GM23338 (cell line): ENCODE data around the gene SLC29A1. TPM values are rescaled to one million over a fixed set of nuclear protein-coding genes. Genes with fewer than 3 reads are reported as not detected.

Experiments
- ATAC-seq: fragments of 200-7000 bp; cut with Tn5 transposase; 3 replicates; pipeline ENCODE4 v1.9.1; 2020
- DNase-seq: peaks from one replicate; pipeline ENCODE4 v3.0.0-alpha.2; 2015; ENCODE audit warnings: low spot score
- H2AFZ ChIP-seq: fragments of 200-600 bp; sonication (generic); 2 replicates; pipeline ENCODE4 v1.8.0; 2016; ENCODE audit warnings: antibody characterized with exemption, mild to moderate bottlenecking, moderate library complexity
- H3F3A ChIP-seq: fragments of 200-600 bp; sonication (generic); replicated peaks from 2 replicates; pipeline ENCODE4 v1.8.0; 2017; ENCODE audit warnings: antibody characterized with exemption, mixed run types, low read depth
- H3K27ac ChIP-seq: fragments of 200-600 bp; sonication (generic); 2 replicates; pipeline ENCODE4 v1.6.1; 2016; ENCODE audit warnings: low read depth
- H3K27me3 ChIP-seq: fragments of 200-600 bp; sonication (generic); 2 replicates; pipeline ENCODE4 v1.8.0; 2016; ENCODE audit warnings: mild to moderate bottlenecking, mixed run types, moderate library complexity; ENCODE audit not compliant: insufficient read depth
- H3K36me3 ChIP-seq: fragments of 200-600 bp; sonication (generic); 2 replicates; pipeline ENCODE4 v1.8.0; 2016; ENCODE audit warnings: mild to moderate bottlenecking; ENCODE audit not compliant: insufficient read depth
- H3K4me1 ChIP-seq: fragments of 200-600 bp; sonication (generic); 2 replicates; pipeline ENCODE4 v1.8.0; 2016; ENCODE audit warnings: mild to moderate bottlenecking, moderate library complexity; ENCODE audit not compliant: insufficient read depth
- H3K4me2 ChIP-seq: fragments of 200-600 bp; sonication (generic); 2 replicates; pipeline ENCODE4 v1.7.1; 2017; ENCODE audit warnings: mixed run types
- H3K4me3 ChIP-seq: fragments of 200-600 bp; sonication (generic); 2 replicates; pipeline ENCODE4 v1.6.1; 2016; ENCODE audit warnings: mixed run types
- H3K79me2 ChIP-seq: fragments of 200-600 bp; sonication (generic); replicated peaks from 2 replicates; pipeline ENCODE4 v1.8.0; 2017; ENCODE audit warnings: mild to moderate bottlenecking; ENCODE audit not compliant: insufficient read depth
- H3K9me2 ChIP-seq: fragments of 200-600 bp; sonication (generic); 2 replicates; pipeline ENCODE4 v1.8.0; 2017; ENCODE audit not compliant: insufficient read depth
- H4K20me1 ChIP-seq: fragments of 200-600 bp; sonication (generic); replicated peaks from 2 replicates; pipeline ENCODE4 v1.8.0; 2017; ENCODE audit warnings: mild to moderate bottlenecking; ENCODE audit not compliant: insufficient read depth
- H3K27ac Mint-ChIP-seq: 2 replicates; pipeline ENCODE4 v1.8.0; 2020; ENCODE audit warnings: inconsistent platforms, mild to moderate bottlenecking, moderate library complexity, mixed read lengths
- H3K27me3 Mint-ChIP-seq: 3 replicates; pipeline ENCODE4 v1.8.0; 2022; ENCODE audit warnings: low read depth, mild to moderate bottlenecking, moderate library complexity, mixed read lengths, inconsistent platforms; ENCODE audit not compliant: insufficient read depth, poor library complexity
- H3K36me3 Mint-ChIP-seq: 3 replicates; pipeline ENCODE4 v1.8.0; 2021; ENCODE audit warnings: low read depth, mild to moderate bottlenecking, inconsistent platforms, moderate library complexity, mixed read lengths
- H3K4me1 Mint-ChIP-seq: 3 replicates; pipeline ENCODE4 v1.8.0; 2020; ENCODE audit warnings: mild to moderate bottlenecking, inconsistent platforms, mixed read lengths
- H3K4me3 Mint-ChIP-seq: 3 replicates; pipeline ENCODE4 v1.8.0; 2021; ENCODE audit warnings: moderate library complexity, mild to moderate bottlenecking, inconsistent platforms, mixed read lengths
- H3K9me3 Mint-ChIP-seq: 3 replicates; pipeline ENCODE4 v1.8.0; 2020; ENCODE audit warnings: moderate library complexity, mild to moderate bottlenecking, inconsistent platforms, mixed read lengths
- ETS1 ChIP-seq: IDR thresholded peaks from 2 replicates; pipeline ENCODE4 v1.6.1; 2016; ENCODE audit warnings: antibody characterized with exemption
- EZH2 ChIP-seq: fragments of 200-600 bp; sonication (generic); IDR thresholded peaks from one replicate; pipeline ENCODE4 v1.8.0; 2017; ENCODE audit warnings: antibody characterized with exemption, mild to moderate bottlenecking, low read depth; ENCODE audit not compliant: unreplicated experiment
- NANOG ChIP-seq: IDR thresholded peaks from 2 replicates; pipeline ENCODE4 v1.6.1; 2016; ENCODE audit warnings: antibody characterized with exemption, borderline replicate concordance
- POLR2AphosphoS5 ChIP-seq: IDR thresholded peaks from 2 replicates; pipeline ENCODE4 v1.6.1; 2016; ENCODE audit warnings: antibody characterized with exemption, low read depth
- REST ChIP-seq: IDR thresholded peaks from one replicate; pipeline ENCODE4 v1.6.1; 2018; ENCODE audit warnings: antibody characterized with exemption; ENCODE audit not compliant: unreplicated experiment
- ZNF331 ChIP-seq: fragments of 250-450 bp; sonication (Bioruptor Pico); IDR thresholded peaks from 2 replicates; pipeline ENCODE4 v1.5.0; 2020; ENCODE audit warnings: low read depth, mild to moderate bottlenecking, moderate library complexity
- ZNF462 ChIP-seq: fragments of 250-450 bp; sonication (Bioruptor Pico); IDR thresholded peaks from 2 replicates; pipeline ENCODE4 v1.5.0; 2020; ENCODE audit warnings: mild to moderate bottlenecking, moderate library complexity
- polyA plus RNA-seq: library from polyadenylated mRNA; unstranded; fragments of >200 nt; fragmentation: Nextera tagmentation; extraction: Ambion mirVana; gene quantifications from 2 replicates; pipeline ENCODE4 v1.2.1, GENCODE V29; 2016
- total RNA-seq: library from RNA; depleted of rRNA; stranded (reverse); fragments of >200 nt; shearing (Covaris generic); gene quantifications from 2 replicates; pipeline ENCODE4 v1.2.3, GENCODE V29; 2014

SLC29A1 gene
- total and polyA plus RNA-seq, 2 experiments from 2014 or later, result 73.1 to 169 TPM

- no peaks in the 10 kb centered on the region for H3K9me2 ChIP-seq
- peak overlapping the region; percentile 100 for H3K4me3 ChIP-seq
- ATAC-seq (no peak), DNase-seq (no peak)
- H3F3A ChIP-seq, result peaks cover 80% of the 10 kb centered on the region
- Mint-ChIP-seq H3K9me3 (peaks cover 13% of the 10 kb centered on the region), H3K36me3 (peaks cover 73% of the 10 kb centered on the region), H3K4me3 (peak overlapping the region; percentile 100), H3K4me1 (peaks cover 54% of the 10 kb centered on the region), H3K27ac (peak overlapping the region; percentile 100), H3K27me3 (peaks cover 71% of the 10 kb centered on the region)
- H3K27ac ChIP-seq, result peak overlapping the region; percentile 99
- H3K4me2 ChIP-seq, result peak overlapping the region; percentile 90
- peaks cover 62% of the 10 kb centered on the region for H4K20me1 ChIP-seq
- H2AFZ ChIP-seq, result no peak overlapping the region
- peaks cover 59% of the 10 kb centered on the region for H3K79me2 ChIP-seq
- peaks cover 30% of the 10 kb centered on the region for H3K4me1 ChIP-seq
- peaks cover 63% of the 10 kb centered on the region for H3K36me3 ChIP-seq
- H3K27me3 ChIP-seq, result no peaks in the 10 kb centered on the region
- TF ChIP-seq ZNF331 (no peak), NANOG (no peak), ZNF462 (CRISPR knock-in tag) (no peak), EZH2 (no peak), POLR2AphosphoS5 (no peak), ETS1 (no peak), REST (no peak)
Measured at GRCh38 chr6:44249082-44249748, 25.8 kb downstream of the SLC29A1 start.
